Measurements from ENCODE around the gene ELMO1. TPM values are rescaled to one million over a fixed set of nuclear protein-coding genes. Genes with fewer than 3 reads are reported as not detected.

ELMO1 gene
- total RNA-seq, 1 donor from 2014 or later, result 119 TPM

DNA sequence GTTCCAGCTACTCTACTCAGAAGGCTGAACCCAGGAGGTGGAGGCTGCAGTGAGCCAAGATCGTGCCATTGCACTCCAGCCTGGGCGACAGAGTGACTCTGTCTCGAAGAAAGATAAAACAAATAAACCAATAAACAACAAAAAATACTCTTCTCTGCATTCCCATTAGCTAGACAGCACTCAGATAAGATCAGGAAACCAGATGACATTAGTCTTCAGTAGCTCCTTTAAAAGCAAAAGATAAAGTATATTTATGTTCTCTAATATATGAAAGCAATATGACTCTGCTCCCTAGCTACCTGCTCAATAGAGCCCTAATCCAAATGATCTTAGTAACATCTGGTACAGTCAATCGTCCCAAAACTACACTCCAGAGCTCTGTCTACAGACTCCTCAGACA, 212.9 kb downstream of the ELMO1 start:
- no peak for DNase-seq (ENCODE audit: low spot score)
- peaks cover 6% of the 10 kb centered on the region for H3K4me1 Mint-ChIP-seq (ENCODE audit: low read depth)
- no peaks in the 10 kb centered on the region for H3K27me3 Mint-ChIP-seq (ENCODE audit: insufficient read depth)
- H3K4me3 Mint-ChIP-seq, result no peak overlapping the region
- H3K36me3 Mint-ChIP-seq (ENCODE audit: low read depth), result peaks cover 7% of the 10 kb centered on the region
- intact Hi-C loops (cut with micrococcal nuclease), result loop anchor here (2.0 kb wide), 2 partner anchors 213 to 275 kb away; partner anchors contain the start of gene ELMO1
- H3K27ac Mint-ChIP-seq, result no peak overlapping the region
- H3K9me3 Mint-ChIP-seq, result no peaks in the 10 kb centered on the region

DNA sequence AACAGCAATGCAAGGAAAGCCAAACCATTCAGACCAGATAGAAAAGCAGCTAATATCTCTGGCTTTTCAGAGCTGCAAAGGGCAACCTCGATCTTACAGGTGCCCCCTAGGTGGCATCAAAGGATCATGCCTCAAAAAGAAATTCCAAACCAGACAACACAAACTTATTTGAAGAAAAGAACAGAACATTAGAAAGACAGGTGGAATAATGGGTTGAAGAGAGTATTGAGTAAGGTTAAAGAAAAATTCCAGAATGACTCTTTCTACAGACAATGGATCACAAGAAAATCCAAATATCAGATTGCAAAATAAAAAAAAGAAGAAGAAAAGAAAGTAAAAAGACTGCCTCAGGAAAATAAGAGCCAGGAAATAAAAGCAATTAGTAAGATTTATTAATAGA, 213.7 kb downstream of the ELMO1 start:
- H3K36me3 Mint-ChIP-seq (ENCODE audit: low read depth), result peaks cover 7% of the 10 kb centered on the region

DNA sequence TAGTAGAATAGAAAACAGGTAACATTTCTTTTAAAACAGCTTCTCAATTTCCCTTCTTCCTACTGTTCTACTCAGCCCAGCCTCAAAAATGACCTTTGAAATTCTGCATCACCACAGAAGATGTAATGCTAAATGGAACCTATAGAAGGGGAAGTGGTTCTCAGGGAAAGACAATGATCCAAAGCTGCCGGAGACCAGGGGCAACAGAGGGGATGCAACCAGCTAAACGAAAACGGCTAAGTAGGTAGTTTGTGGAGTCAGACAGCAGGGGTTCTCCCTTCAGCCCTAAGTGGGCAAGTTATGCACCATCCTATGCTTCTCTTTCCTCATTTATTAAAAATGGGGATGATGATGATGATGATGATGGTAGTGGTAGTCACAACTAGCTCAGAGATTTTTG, 214.3 kb downstream of the ELMO1 start:
- Mint-ChIP-seq H3K27me3 (ENCODE audit: insufficient read depth) (no peaks in the 10 kb centered on the region), H3K4me3 (no peak overlapping the region), H3K36me3 (ENCODE audit: low read depth) (peaks cover 6% of the 10 kb centered on the region), H3K9me3 (no peaks in the 10 kb centered on the region), H3K4me1 (ENCODE audit: low read depth) (peaks cover 12% of the 10 kb centered on the region), H3K27ac (no peak overlapping the region)
- intact Hi-C loops (cut with micrococcal nuclease), result loop anchor here (1.0 to 2.0 kb wide), 3 partner anchors 119 to 276 kb away; partner anchors contain the start of gene ELMO1
- no peak for DNase-seq (ENCODE audit: low spot score)

More for the DNA sequence above, 213.7 kb downstream of the ELMO1 start:
- H3K27ac Mint-ChIP-seq, result no peak overlapping the region
- H3K27me3 Mint-ChIP-seq (ENCODE audit: insufficient read depth), result no peaks in the 10 kb centered on the region
- H3K4me3 Mint-ChIP-seq, result no peak overlapping the region
- DNase-seq (ENCODE audit: low spot score), result no peak
- no peaks in the 10 kb centered on the region for H3K9me3 Mint-ChIP-seq
- H3K4me1 Mint-ChIP-seq (ENCODE audit: low read depth), result peaks cover 11% of the 10 kb centered on the region
- intact Hi-C loops (cut with micrococcal nuclease), result loop anchor here (1.0 to 2.0 kb wide), 3 partner anchors 118 to 276 kb away; partner anchors contain the start of gene ELMO1

DNA sequence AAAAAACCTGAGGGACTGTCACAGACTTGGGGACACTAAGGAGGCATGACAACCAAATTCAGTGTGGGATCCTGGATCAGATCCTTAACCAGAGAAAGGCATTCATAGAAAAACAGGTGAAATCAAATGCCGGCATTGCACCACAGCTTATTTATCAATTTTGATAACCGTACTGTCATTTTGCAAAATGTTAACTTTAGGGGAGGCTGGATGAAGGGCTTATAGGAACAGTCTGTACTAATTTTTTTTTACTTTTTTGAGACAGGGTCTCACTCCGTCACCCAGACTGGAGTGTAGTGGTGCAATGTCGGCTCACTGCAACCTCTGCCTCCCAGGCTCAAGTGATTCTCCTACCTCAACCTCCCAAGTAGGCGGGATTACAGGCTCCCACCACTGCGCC, 217.1 kb downstream of the ELMO1 start:
- Mint-ChIP-seq H3K4me1 (ENCODE audit: low read depth) (peaks cover 12% of the 10 kb centered on the region), H3K9me3 (no peaks in the 10 kb centered on the region), H3K4me3 (no peak overlapping the region), H3K27me3 (ENCODE audit: insufficient read depth) (no peaks in the 10 kb centered on the region), H3K27ac (no peak overlapping the region), H3K36me3 (ENCODE audit: low read depth) (peaks cover 4% of the 10 kb centered on the region)
- intact Hi-C loops (cut with micrococcal nuclease), result no loop called here
- no peak for DNase-seq (ENCODE audit: low spot score)

DNA sequence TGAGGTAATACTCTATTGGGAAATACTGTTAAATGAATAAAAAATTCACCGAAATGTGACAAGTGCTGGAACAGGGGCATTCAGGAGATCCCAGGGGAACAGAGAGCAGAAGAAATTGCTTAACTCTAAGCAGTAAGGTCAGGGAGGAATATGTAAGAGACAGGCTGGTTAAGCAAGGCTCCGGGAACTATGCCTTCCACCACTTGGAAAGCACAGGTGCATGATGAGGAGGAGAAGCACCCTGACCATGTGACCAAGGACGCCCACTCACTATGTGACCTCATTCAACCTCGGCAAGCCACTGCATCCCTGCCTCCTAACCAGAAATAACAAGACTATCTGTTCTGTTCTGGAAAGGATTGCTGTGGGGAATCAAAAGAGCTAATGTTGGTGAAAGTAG, 218.4 kb downstream of the ELMO1 start:
- no peak overlapping the region for H3K4me3 Mint-ChIP-seq
- H3K9me3 Mint-ChIP-seq, result no peaks in the 10 kb centered on the region
- no peaks in the 10 kb centered on the region for H3K27me3 Mint-ChIP-seq (ENCODE audit: insufficient read depth)
- peaks cover 12% of the 10 kb centered on the region for H3K4me1 Mint-ChIP-seq (ENCODE audit: low read depth)
- H3K27ac Mint-ChIP-seq, result no peak overlapping the region
- peaks cover 8% of the 10 kb centered on the region for H3K36me3 Mint-ChIP-seq (ENCODE audit: low read depth)
- intact Hi-C loops (cut with micrococcal nuclease), result no loop called here
- no peak for DNase-seq (ENCODE audit: low spot score)

DNA sequence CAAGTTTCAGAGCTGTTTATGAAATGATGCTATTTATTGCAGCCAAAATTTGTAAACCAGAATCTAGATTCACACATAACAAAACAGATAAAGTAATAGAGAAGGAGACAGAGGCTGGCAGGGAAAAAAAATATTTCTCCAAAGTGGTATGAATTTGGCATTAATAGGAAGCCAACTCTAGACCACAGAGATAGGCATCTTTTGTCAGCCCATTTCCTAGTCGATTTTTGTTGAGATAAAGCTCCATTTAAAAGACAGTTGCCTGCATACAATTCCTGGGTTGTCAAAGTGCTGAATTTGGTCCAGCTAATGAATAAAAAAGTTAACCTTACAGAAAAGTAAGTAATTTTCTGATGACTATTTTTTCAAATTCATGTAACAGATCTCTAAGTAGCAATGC, 219.3 kb downstream of the ELMO1 start:
- no peak for DNase-seq (ENCODE audit: low spot score)
- Mint-ChIP-seq H3K4me1 (ENCODE audit: low read depth) (peaks cover 6% of the 10 kb centered on the region), H3K27me3 (ENCODE audit: insufficient read depth) (no peaks in the 10 kb centered on the region), H3K9me3 (no peaks in the 10 kb centered on the region), H3K4me3 (no peak overlapping the region), H3K27ac (no peak overlapping the region), H3K36me3 (ENCODE audit: low read depth) (peaks cover 11% of the 10 kb centered on the region)
- intact Hi-C loops (cut with micrococcal nuclease), result no loop called here

DNA sequence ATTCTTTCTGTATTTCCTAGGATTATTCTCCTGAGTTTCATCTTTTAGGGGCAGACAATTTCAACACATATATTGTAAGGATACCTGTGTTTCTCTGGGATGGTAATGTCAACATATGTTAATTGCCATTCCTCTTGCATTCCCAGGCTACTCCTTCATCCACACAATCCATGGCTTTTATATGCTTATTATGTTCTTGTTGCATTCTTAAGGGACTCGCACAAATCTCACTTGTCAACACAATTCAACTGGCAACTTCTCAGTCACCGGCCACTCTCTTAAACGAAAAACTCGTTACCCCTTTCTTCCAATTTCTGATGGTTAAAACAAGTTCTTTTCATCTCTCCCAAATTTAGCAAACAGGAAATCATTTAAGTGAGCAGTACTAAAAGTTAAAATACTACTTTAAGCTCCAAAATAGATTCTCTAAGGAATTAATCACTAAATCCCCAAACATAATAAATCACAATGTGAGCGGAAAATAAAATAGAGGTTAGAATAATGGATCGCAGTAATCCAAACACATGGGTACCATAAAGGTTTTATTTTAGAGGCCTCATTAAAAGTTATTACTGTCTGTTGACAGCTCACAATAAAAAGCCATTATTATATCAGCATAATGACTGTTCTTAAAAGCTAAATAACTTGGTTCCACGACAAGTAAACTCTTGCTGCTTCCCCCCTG, 223.2 kb downstream of the ELMO1 start:
- no peak for DNase-seq (ENCODE audit: low spot score)
- no peak overlapping the region for H3K27ac Mint-ChIP-seq
- peaks cover 22% of the 10 kb centered on the region for H3K36me3 Mint-ChIP-seq (ENCODE audit: low read depth)
- intact Hi-C loops (cut with micrococcal nuclease), result no loop called here
- no peaks in the 10 kb centered on the region for H3K9me3 Mint-ChIP-seq
- no peak overlapping the region for H3K4me3 Mint-ChIP-seq
- H3K4me1 Mint-ChIP-seq (ENCODE audit: low read depth), result peaks cover 6% of the 10 kb centered on the region
- H3K27me3 Mint-ChIP-seq (ENCODE audit: insufficient read depth), result no peaks in the 10 kb centered on the region

DNA sequence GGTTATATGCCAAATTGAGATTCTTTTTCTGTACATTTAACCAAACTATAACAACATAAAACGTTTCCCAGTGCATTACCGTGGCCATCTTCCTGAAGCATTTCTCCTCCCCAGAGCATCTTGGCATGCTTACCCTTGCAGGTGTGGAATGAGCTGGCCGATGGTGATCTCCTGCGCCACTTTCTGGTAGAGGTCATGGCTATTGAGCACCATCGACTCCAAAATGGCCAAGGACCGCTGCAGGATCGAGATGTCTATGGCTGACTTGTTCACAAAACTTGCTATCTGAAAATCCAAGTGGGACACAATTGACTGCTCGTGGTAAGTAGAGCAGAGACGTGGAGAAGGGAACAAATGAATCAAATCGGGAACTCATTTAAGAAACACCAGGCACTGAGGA, 223.9 kb downstream of the ELMO1 start:
- Mint-ChIP-seq H3K4me3 (no peak overlapping the region), H3K27ac (no peak overlapping the region), H3K36me3 (ENCODE audit: low read depth) (peaks cover 22% of the 10 kb centered on the region), H3K4me1 (ENCODE audit: low read depth) (no peaks in the 10 kb centered on the region), H3K27me3 (ENCODE audit: insufficient read depth) (no peaks in the 10 kb centered on the region), H3K9me3 (no peaks in the 10 kb centered on the region)
- intact Hi-C loops (cut with micrococcal nuclease), result no loop called here
- DNase-seq (ENCODE audit: low spot score), result no peak

DNA sequence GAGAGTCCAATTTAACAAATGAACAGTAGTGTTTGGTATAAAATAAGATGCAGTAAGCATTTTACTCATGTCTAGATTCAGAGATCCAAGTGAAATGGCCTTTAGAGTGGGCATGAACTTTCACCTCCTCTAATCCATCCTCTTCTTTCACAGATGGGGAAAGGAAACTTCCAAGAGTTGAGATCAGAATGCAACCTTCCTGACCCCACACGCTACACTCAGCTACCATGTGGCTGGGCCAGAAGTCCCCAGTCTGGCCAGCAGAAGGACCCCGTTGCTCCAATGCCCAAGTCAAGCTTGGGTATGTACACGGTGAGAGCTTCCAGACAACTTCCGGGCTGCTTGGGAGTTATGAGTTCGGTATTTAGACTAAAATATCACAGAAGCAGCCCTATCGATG, 228.0 kb downstream of the ELMO1 start:
- no peak for DNase-seq (ENCODE audit: low spot score)
- Mint-ChIP-seq H3K36me3 (ENCODE audit: low read depth) (peaks cover 22% of the 10 kb centered on the region), H3K27me3 (ENCODE audit: insufficient read depth) (no peaks in the 10 kb centered on the region), H3K4me3 (no peak overlapping the region), H3K4me1 (ENCODE audit: low read depth) (peaks cover 15% of the 10 kb centered on the region), H3K27ac (no peak overlapping the region), H3K9me3 (no peaks in the 10 kb centered on the region)
- intact Hi-C loops (cut with micrococcal nuclease), result no loop called here

DNA sequence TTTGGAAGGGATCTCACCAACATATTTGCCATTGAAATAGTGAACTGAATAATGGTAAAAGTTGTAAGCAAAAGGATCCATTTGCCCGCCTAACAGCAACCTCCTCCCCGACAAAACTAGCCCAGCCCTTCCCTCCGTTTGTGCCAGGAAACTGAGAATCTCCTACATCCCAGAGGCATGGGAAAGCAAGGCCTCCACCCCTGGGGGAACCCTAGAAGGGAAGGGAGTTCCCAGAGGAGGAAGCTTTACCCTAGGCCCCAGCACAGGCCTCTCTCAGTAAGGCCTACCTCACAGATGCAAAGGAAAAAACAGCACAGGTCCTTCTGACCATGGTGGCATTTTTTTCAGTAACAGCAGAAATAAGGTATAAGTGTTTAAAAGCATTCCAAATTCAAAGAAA, 229.7 kb downstream of the ELMO1 start:
- Mint-ChIP-seq H3K27ac (no peak overlapping the region), H3K4me3 (no peak overlapping the region), H3K36me3 (ENCODE audit: low read depth) (peaks cover 19% of the 10 kb centered on the region), H3K27me3 (ENCODE audit: insufficient read depth) (no peaks in the 10 kb centered on the region), H3K9me3 (no peaks in the 10 kb centered on the region), H3K4me1 (ENCODE audit: low read depth) (peaks cover 20% of the 10 kb centered on the region)
- no peak for DNase-seq (ENCODE audit: low spot score)
- intact Hi-C loops (cut with micrococcal nuclease), result no loop called here

DNA sequence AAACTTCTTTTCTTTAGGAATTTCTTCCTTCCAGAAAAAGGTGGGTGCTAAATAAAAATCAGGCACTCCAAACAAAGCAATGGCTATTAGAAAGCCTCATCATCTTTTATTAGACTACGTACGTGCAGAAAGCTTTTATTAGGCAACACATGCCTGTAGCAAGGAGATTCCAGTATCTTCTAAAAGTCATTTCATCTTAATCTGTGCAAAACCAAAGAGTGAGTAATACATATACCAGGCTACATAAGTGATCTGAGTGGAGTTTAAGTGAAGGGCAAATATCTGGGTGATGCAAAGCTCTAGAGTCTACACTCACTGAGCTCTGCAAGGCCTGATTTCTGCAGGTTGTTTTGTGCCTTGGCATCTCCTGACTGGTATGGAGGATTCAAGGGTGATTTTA, 231.7 kb downstream of the ELMO1 start:
- H3K27ac Mint-ChIP-seq, result no peak overlapping the region
- no peak overlapping the region for H3K4me3 Mint-ChIP-seq

DNA sequence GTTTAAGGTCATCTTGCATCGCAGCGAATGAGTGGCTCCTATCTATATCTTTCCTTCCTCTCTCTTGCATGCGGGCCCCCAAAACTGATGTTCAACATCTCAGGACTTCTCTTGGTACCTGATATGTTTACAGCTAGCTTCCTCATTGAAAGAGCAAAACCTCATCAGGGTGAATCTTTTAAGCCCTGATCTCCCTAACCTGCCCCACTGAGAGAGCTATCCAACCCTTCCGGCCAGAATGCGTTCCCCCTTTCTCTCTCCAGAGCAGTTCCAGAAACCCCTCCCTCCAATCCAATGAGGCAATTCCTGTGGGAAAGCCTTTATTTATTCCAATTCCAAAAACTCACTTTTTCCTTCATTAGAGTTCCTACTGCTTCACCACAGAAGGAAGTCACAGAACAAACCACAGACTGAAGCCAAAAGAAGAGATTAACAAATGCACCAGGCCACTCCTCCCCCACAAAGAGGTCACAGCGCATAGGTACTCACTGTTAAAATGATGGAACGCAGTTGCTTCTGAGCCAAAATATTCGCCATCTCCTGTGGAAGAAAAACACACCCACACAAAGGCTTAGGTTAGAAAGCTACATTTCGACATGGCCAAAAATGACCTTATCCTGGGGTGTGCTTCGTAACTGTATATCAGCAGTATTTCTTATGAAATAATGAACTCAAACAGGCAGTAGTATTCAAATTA, 232.4 kb downstream of the ELMO1 start:
- Mint-ChIP-seq H3K9me3 (no peaks in the 10 kb centered on the region), H3K27me3 (ENCODE audit: insufficient read depth) (no peaks in the 10 kb centered on the region), H3K4me3 (no peak overlapping the region), H3K36me3 (ENCODE audit: low read depth) (peaks cover 25% of the 10 kb centered on the region), H3K4me1 (ENCODE audit: low read depth) (peaks cover 20% of the 10 kb centered on the region), H3K27ac (no peak overlapping the region)
- intact Hi-C loops (cut with micrococcal nuclease), result no loop called here
- no peak for DNase-seq (ENCODE audit: low spot score)

More for the DNA sequence above, 231.7 kb downstream of the ELMO1 start:
- Mint-ChIP-seq H3K36me3 (ENCODE audit: low read depth) (peaks cover 21% of the 10 kb centered on the region), H3K4me1 (ENCODE audit: low read depth) (peaks cover 20% of the 10 kb centered on the region), H3K27me3 (ENCODE audit: insufficient read depth) (no peaks in the 10 kb centered on the region), H3K9me3 (no peaks in the 10 kb centered on the region)
- intact Hi-C loops (cut with micrococcal nuclease), result no loop called here
- no peak for DNase-seq (ENCODE audit: low spot score)

DNA sequence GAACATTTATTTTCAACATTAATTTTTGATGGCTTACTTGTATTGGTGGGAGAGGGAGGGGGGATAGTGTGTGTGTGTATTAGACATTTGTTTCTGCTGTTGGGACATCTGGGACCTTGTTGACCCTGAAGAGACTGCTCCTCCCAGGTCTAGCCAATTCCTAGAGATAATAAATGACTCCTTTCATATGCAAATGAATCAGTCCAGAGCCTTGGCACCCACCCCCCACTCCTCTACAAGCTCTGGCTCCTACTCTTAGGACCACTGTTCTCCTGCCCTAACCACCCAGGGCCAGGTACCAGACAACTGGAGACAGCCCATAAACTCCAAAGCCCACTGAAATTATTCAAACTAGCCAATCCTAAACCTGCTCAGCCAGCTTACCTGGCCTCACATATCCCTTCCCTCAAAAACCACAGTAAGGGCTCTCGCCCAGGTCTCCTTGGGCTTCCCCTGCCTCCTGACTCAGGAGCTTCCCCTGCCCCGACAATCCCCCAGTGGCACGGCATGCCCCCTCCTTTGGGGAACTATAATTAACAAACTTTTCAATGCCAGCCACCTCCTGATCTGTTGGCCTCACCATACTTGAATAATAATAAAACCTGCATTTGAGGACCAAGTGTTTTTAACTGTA, 233.3 kb downstream of the ELMO1 start:
- H3K36me3 Mint-ChIP-seq (ENCODE audit: low read depth), result peaks cover 28% of the 10 kb centered on the region
- DNase-seq (ENCODE audit: low spot score), result no peak
- no peaks in the 10 kb centered on the region for H3K9me3 Mint-ChIP-seq
- intact Hi-C loops (cut with micrococcal nuclease), result no loop called here
- peaks cover 20% of the 10 kb centered on the region for H3K4me1 Mint-ChIP-seq (ENCODE audit: low read depth)
- no peak overlapping the region for H3K27ac Mint-ChIP-seq
- no peak overlapping the region for H3K4me3 Mint-ChIP-seq
- no peaks in the 10 kb centered on the region for H3K27me3 Mint-ChIP-seq (ENCODE audit: insufficient read depth)
